ENCODE results near the gene FREM2. TPM values are rescaled to one million over a fixed set of nuclear protein-coding genes. Genes with fewer than 3 reads are reported as not detected.

The FREM2 gene
- total and polyA plus RNA-seq, 9 of the 15 experiments (the other 6 are each of a cell fraction or from before 2014, with no cell fraction given), result under 0.01 to 0.02 TPM; not detected in 7

GRCh38 chr13:38775085-38775484 lies 88.2 kb downstream of the FREM2 start:
- no TSS peak for BruUV-seq (replicated peaks)
- no peak overlapping the region for H3K27ac ChIP-seq (ENCODE audit: extremely low read depth, low read depth, low read length)
- no peak overlapping the region for H3K9ac ChIP-seq (ENCODE audit: insufficient read depth in 1 of 2, low read depth in 2 of 2, low read length in 2 of 2)
- H3K4me1 ChIP-seq (replicated peaks in 1 of 2; ENCODE audit: control insufficient read depth in 2 of 2, insufficient read depth in 2 of 2, low read length in 2 of 2), result no peaks in the 10 kb centered on the region
- no peak overlapping the region for H2AFZ ChIP-seq (ENCODE audit: low read depth, low read length)
- no peak for DNase-seq (ENCODE audit: extremely low read depth in 1 of 4, low spot score in 3 of 4)
- ATAC-seq, result no peak
- ChIA-PET CTCF (ENCODE audit: low intra/inter-chr PET ratio) (no interaction called here), POLR2A (no interaction called here)
- in situ Hi-C loops (cut with MboI) (no loop called here), intact Hi-C loops (cut with micrococcal nuclease) (no loop called here)
- no peak overlapping the region for H3K4me3 ChIP-seq
- H3K9me1 ChIP-seq (ENCODE audit: control insufficient read depth, insufficient read depth, low read length), result no peaks in the 10 kb centered on the region
- 0% methylated on average over 5 of the region's 5 CpGs for WGBS (ENCODE audit: insufficient coverage, low coverage, missing lambda C conversion rate)
- TF ChIP-seq KAT8 (IDR thresholded peaks at IDR 0.05; ENCODE audit: low read depth) (no peak), HDAC1 (IDR thresholded peaks at IDR 0.05) (no peak), HLTF (IDR thresholded peaks at IDR 0.05) (no peak), FOXA1 (IDR thresholded peaks at IDR 0.05; ENCODE audit: borderline replicate concordance) (no peak), KAT7 (CRISPR knock-in tag; IDR thresholded peaks at IDR 0.05; ENCODE audit: borderline replicate concordance) (no peak), JUNB (CRISPR knock-in tag; conservative IDR thresholded peaks at IDR 0.05) (no peak), GMEB1 (CRISPR knock-in tag; IDR thresholded peaks at IDR 0.05) (no peak), ZNF76 (CRISPR knock-in tag; IDR thresholded peaks at IDR 0.05; ENCODE audit: borderline replicate concordance) (no peak), HNRNPLL (IDR thresholded peaks at IDR 0.05; ENCODE audit: low read depth, low read length, poor library complexity, severe bottlenecking) (no peak), TSC22D4 (tag; IDR thresholded peaks at IDR 0.05) (no peak), ZNF551 (CRISPR knock-in tag; IDR thresholded peaks at IDR 0.05) (no peak), FOXK2 (conservative IDR thresholded peaks at IDR 0.05 in 1 of 2, IDR thresholded peaks at IDR 0.05 in 1 of 2; ENCODE audit: low read depth in 2 of 2) (no peak), FOXJ2 (tag; IDR thresholded peaks at IDR 0.05) (no peak), SNRNP70 (optimal IDR thresholded peaks at IDR 0.05; ENCODE audit: low read depth, low read length) (no peak), SMAD1 (IDR thresholded peaks at IDR 0.05; ENCODE audit: low read depth, low read length, partially characterized antibody) (no peak), NFYB (IDR thresholded peaks at IDR 0.05; ENCODE audit: extremely low read depth, insufficient read length) (no peak), GATAD2A (IDR thresholded peaks at IDR 0.05) (no peak)
- TF ChIP-seq, protein P1, sequence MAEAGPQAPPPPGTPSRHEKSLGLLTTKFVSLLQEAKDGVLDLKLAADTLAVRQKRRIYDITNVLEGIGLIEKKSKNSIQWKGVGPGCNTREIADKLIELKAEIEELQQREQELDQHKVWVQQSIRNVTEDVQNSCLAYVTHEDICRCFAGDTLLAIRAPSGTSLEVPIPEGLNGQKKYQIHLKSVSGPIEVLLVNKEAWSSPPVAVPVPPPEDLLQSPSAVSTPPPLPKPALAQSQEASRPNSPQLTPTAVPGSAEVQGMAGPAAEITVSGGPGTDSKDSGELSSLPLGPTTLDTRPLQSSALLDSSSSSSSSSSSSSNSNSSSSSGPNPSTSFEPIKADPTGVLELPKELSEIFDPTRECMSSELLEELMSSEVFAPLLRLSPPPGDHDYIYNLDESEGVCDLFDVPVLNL (CRISPR knock-in tag; IDR thresholded peaks at IDR 0.05; ENCODE audit: low read depth), result no peak
- FAIRE-seq, result no peak
- no peaks in the 10 kb centered on the region for H3K79me2 ChIP-seq (ENCODE audit: control insufficient read depth, insufficient read depth, low read length)
- no peaks in the 10 kb centered on the region for H3K27me3 ChIP-seq (ENCODE audit: control insufficient read depth in 2 of 2, insufficient read depth in 2 of 2, low read length in 2 of 2)
- H3K4me2 ChIP-seq (ENCODE audit: insufficient read depth, low read length), result no peak overlapping the region
- no peaks in the 10 kb centered on the region for H3K9me3 ChIP-seq (replicated peaks; ENCODE audit: control insufficient read depth, insufficient read depth, low read depth, low read length)
- H4K20me1 ChIP-seq (replicated peaks; ENCODE audit: control insufficient read depth, insufficient read depth, low read length), result no peaks in the 10 kb centered on the region
- H3K36me3 ChIP-seq (ENCODE audit: control insufficient read depth, insufficient read depth, low read length), result no peaks in the 10 kb centered on the region
